ENCODE data around the gene MGA.

Gene MGA

DNA sequence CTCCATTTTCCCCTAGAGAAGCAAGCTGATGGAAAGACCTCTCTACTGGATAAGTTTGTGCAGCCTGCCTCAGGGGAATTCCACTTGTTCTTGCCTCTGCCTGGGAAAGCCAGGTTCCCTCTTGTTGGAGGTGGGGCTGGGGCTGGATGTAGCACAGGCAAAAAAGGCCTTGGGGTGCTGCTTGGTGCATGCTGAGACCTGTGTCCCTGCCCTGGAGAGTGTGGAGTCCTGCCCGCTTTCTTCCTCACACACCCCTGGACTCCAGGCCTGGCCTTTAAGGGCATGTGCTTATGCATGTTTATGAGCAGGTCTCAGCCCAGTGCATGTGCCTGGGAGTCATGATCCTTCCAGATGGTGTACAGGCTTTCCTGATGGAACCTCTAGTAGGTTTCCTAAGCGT lies 144.2 kb downstream of the MGA start:
- DNase-seq (ENCODE audit: low read depth in 1 of 2, low spot score in 1 of 2): no peak
- Histone ChIP-seq H3K4me3 (replicated peaks; ENCODE audit: insufficient read depth, low read length) (no peak overlapping the region), H3K27me3 (ENCODE audit: insufficient read depth, poor library complexity, severe bottlenecking) (no peaks in the 10 kb centered on the region), H3K27ac (replicated peaks) (no peak overlapping the region)
- TF ChIP-seq SPI1 (IDR thresholded peaks at IDR 0.05; ENCODE audit: borderline replicate concordance, low read depth) (no peak), GABPA (IDR thresholded peaks at IDR 0.05; ENCODE audit: low read depth) (no peak), POLR2AphosphoS5 (IDR thresholded peaks at IDR 0.05; ENCODE audit: low read depth) (no peak)
- TF ChIP-seq, protein P1, sequence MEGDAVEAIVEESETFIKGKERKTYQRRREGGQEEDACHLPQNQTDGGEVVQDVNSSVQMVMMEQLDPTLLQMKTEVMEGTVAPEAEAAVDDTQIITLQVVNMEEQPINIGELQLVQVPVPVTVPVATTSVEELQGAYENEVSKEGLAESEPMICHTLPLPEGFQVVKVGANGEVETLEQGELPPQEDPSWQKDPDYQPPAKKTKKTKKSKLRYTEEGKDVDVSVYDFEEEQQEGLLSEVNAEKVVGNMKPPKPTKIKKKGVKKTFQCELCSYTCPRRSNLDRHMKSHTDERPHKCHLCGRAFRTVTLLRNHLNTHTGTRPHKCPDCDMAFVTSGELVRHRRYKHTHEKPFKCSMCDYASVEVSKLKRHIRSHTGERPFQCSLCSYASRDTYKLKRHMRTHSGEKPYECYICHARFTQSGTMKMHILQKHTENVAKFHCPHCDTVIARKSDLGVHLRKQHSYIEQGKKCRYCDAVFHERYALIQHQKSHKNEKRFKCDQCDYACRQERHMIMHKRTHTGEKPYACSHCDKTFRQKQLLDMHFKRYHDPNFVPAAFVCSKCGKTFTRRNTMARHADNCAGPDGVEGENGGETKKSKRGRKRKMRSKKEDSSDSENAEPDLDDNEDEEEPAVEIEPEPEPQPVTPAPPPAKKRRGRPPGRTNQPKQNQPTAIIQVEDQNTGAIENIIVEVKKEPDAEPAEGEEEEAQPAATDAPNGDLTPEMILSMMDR (IDR thresholded peaks at IDR 0.05; ENCODE audit: insufficient read depth, low read length): no peak
- TF ChIP-seq, protein P2, sequence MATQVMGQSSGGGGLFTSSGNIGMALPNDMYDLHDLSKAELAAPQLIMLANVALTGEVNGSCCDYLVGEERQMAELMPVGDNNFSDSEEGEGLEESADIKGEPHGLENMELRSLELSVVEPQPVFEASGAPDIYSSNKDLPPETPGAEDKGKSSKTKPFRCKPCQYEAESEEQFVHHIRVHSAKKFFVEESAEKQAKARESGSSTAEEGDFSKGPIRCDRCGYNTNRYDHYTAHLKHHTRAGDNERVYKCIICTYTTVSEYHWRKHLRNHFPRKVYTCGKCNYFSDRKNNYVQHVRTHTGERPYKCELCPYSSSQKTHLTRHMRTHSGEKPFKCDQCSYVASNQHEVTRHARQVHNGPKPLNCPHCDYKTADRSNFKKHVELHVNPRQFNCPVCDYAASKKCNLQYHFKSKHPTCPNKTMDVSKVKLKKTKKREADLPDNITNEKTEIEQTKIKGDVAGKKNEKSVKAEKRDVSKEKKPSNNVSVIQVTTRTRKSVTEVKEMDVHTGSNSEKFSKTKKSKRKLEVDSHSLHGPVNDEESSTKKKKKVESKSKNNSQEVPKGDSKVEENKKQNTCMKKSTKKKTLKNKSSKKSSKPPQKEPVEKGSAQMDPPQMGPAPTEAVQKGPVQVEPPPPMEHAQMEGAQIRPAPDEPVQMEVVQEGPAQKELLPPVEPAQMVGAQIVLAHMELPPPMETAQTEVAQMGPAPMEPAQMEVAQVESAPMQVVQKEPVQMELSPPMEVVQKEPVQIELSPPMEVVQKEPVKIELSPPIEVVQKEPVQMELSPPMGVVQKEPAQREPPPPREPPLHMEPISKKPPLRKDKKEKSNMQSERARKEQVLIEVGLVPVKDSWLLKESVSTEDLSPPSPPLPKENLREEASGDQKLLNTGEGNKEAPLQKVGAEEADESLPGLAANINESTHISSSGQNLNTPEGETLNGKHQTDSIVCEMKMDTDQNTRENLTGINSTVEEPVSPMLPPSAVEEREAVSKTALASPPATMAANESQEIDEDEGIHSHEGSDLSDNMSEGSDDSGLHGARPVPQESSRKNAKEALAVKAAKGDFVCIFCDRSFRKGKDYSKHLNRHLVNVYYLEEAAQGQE (IDR thresholded peaks at IDR 0.05; ENCODE audit: insufficient replicate concordance, low read depth): no peak

DNA sequence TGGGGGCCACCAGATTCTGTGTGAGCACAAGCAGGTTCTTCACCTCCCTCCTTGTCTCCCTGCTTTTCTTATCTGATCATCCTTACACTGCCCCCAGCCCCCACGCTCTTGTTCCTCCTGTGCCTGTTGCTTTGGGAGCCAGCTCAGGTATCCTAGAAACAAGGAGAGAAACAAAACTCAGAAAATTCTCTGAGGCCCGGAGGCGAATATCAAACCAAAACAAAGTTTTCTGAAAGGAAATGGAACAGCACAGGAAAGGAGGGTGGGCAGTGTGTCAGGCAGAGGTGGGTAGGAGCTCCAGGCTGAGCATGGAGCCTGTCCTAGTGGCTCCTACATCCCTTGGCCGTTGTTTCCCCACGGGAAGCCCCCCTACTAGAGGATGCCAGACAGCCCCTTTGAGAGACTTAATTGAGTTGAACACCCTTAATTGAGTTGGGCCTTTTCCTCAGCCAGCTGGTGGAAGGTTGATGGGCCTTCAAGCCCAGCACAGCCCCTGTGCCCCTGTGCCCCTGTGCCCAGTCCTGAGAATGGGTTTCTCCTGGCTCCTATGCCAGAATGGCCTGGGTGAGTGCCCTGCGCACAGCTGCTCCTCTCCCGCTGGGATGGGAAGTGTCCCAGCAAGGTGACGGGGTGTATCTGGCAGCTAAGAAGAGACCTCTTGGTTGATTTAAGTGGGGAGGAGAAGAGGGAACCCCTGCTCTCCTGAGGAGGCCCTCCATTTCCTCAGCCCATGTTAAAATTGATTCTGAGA lies 144.9 kb downstream of the MGA start:
- no peak for DNase-seq (ENCODE audit: low read depth in 1 of 2, low spot score in 1 of 2)
- H3K27me3 ChIP-seq (ENCODE audit: insufficient read depth, poor library complexity, severe bottlenecking): no peaks in the 10 kb centered on the region
- TF ChIP-seq GABPA (IDR thresholded peaks at IDR 0.05; ENCODE audit: low read depth) (no peak), POLR2AphosphoS5 (IDR thresholded peaks at IDR 0.05; ENCODE audit: low read depth) (no peak), SPI1 (IDR thresholded peaks at IDR 0.05; ENCODE audit: borderline replicate concordance, low read depth) (no peak)
- TF ChIP-seq, protein P1 (IDR thresholded peaks at IDR 0.05; ENCODE audit: insufficient read depth, low read length): no peak
- TF ChIP-seq, protein P2 (IDR thresholded peaks at IDR 0.05; ENCODE audit: insufficient replicate concordance, low read depth): no peak
- no peak overlapping the region for H3K27ac ChIP-seq (replicated peaks)
- no peak overlapping the region for H3K4me3 ChIP-seq (replicated peaks; ENCODE audit: insufficient read depth, low read length)

DNA sequence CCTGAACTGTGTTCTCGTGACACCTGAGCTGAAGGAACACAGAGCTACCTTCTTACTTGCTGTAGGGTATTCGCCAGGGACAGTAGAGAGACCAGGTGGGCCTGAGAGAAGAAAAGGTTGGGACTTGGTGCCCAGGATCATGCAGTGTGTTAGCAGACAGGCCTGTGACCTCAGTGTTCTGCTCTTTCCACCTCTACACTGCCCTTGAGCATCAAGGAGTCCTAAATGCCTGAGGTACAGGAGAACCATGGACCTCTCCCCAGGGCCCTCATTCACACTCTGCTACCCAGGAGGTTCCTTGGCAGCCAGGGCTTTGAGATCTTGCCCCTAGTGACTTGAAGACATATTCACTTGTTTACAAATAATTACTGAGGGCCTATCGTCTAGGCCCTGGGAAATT lies 145.5 kb downstream of the MGA start:
- no peak for TF ChIP-seq POLR2AphosphoS5 (IDR thresholded peaks at IDR 0.05; ENCODE audit: low read depth)
- TF ChIP-seq, protein P2 (IDR thresholded peaks at IDR 0.05; ENCODE audit: insufficient replicate concordance, low read depth): no peak
- TF ChIP-seq SPI1 (IDR thresholded peaks at IDR 0.05; ENCODE audit: borderline replicate concordance, low read depth): no peak
- Histone ChIP-seq H3K27me3 (ENCODE audit: insufficient read depth, poor library complexity, severe bottlenecking) (no peaks in the 10 kb centered on the region), H3K27ac (replicated peaks) (no peak overlapping the region), H3K4me3 (replicated peaks; ENCODE audit: insufficient read depth, low read length) (no peak overlapping the region)
- no peak for DNase-seq (ENCODE audit: low read depth in 1 of 2, low spot score in 1 of 2)

All from HL-60 (cell line).